IMR-90 (cell line): ENCODE measurements around the gene BRPF3. TPM values are rescaled to one million over a fixed set of nuclear protein-coding genes. Genes with fewer than 3 reads are reported as not detected.

Experiments
- ATAC-seq: fragments of 200-7000 bp; cut with Tn5 transposase; 2 replicates; pipeline ENCODE4 v1.9.1; 2020; ENCODE audit warnings: low read depth, mild to moderate bottlenecking, moderate library complexity
- BruUV-seq: library from RNA; stranded (reverse); fragments of 400-500 nt; replicated peaks from 2 replicates; lab custom pipeline; 2021; lab: Mats Ljungman, UMichigan
- CTCF ChIA-PET: fragments of 300-600 bp; formaldehyde crosslinking; extraction: SDS; loops from one replicate; lab custom pipeline; 2021; ENCODE audit warnings: antibody characterized with exemption; lab: Yijun Ruan, JAX
- POLR2A ChIA-PET: fragments of 300-600 bp; sonication (Branson Sonifier 250); formaldehyde crosslinking; loops from one replicate; lab custom pipeline; 2022; ENCODE audit warnings: antibody characterized with exemption; ENCODE audit not compliant: unreplicated experiment; lab: Charles Lee
- DNase-seq: peaks from one replicate; pipeline ENCODE4 v3.0.0; 2013
- H2AFZ ChIP-seq: replicated peaks from 2 replicates; pipeline ENCODE3; 2013; ENCODE audit warnings: low read length, mild to moderate bottlenecking; ENCODE audit not compliant: poor library complexity
- H2AK5ac ChIP-seq: 2 replicates; pipeline ENCODE4 v1.6.1; 2013; ENCODE audit warnings: low read depth, low read length, inconsistent platforms
- H2AK9ac ChIP-seq: replicated peaks from 2 replicates; pipeline ENCODE3; 2013; ENCODE audit warnings: mild to moderate bottlenecking, low read depth, low read length, moderate library complexity; ENCODE audit not compliant: poor library complexity
- H2BK120ac ChIP-seq: 2 replicates; pipeline ENCODE4 v1.6.1; 2013; ENCODE audit warnings: low read depth, low read length, inconsistent platforms
- H2BK15ac ChIP-seq: 3 replicates; pipeline ENCODE4 v1.6.1; 2013; ENCODE audit warnings: low read depth, low read length, inconsistent platforms
- H2BK20ac ChIP-seq: 2 replicates; pipeline ENCODE4 v1.6.1; 2013; ENCODE audit warnings: low read depth, mild to moderate bottlenecking, inconsistent platforms, low read length, moderate library complexity
- H2BK5ac ChIP-seq: 2 replicates; pipeline ENCODE4 v1.6.1; 2013; ENCODE audit warnings: mild to moderate bottlenecking, low read depth, low read length, inconsistent platforms; ENCODE audit not compliant: poor library complexity, severe bottlenecking
- H3K14ac ChIP-seq: replicated peaks from 2 replicates; pipeline ENCODE4 v1.6.1; 2013; ENCODE audit warnings: low read depth, low read length, inconsistent platforms
- H3K18ac ChIP-seq: 2 replicates; pipeline ENCODE4 v1.6.1; 2013; ENCODE audit warnings: low read depth, low read length, control low read depth
- H3K23ac ChIP-seq: 2 replicates; pipeline ENCODE4 v1.6.1; 2013; ENCODE audit warnings: low read depth, low read length, inconsistent platforms
- H3K27ac ChIP-seq: 2 replicates; pipeline ENCODE4 v1.5.1; 2013; ENCODE audit warnings: mild to moderate bottlenecking, control low read depth, low read length; ENCODE audit not compliant: insufficient read depth
- H3K27me3 ChIP-seq: 2 replicates; pipeline ENCODE4 v1.6.1; 2013; ENCODE audit warnings: low read length; ENCODE audit not compliant: control insufficient read depth, insufficient read depth
- H3K36me3 ChIP-seq: 2 replicates; pipeline ENCODE4 v1.6.1; 2013; ENCODE audit warnings: low read length, mixed read lengths; ENCODE audit not compliant: control insufficient read depth, insufficient read depth
- H3K4ac ChIP-seq: 2 replicates; pipeline ENCODE4 v1.6.1; 2013; ENCODE audit warnings: low read depth, low read length, inconsistent platforms
- H3K4me1 ChIP-seq: 2 replicates; pipeline ENCODE4 v1.6.1; 2013; ENCODE audit warnings: low read length, mixed read lengths; ENCODE audit not compliant: control insufficient read depth, insufficient read depth
- H3K4me2 ChIP-seq: 2 replicates; pipeline ENCODE4 v1.6.1; 2013; ENCODE audit warnings: low read depth, mild to moderate bottlenecking, control low read depth, low read length, moderate library complexity
- H3K4me3 ChIP-seq: 2 replicates; pipeline ENCODE4 v1.5.1; 2013; ENCODE audit warnings: low read depth, mild to moderate bottlenecking, control low read depth, low read length, moderate library complexity; ENCODE audit not compliant: insufficient read depth
- H3K56ac ChIP-seq: 2 replicates; pipeline ENCODE4 v1.6.1; 2013; ENCODE audit warnings: low read length, inconsistent platforms; ENCODE audit not compliant: insufficient read depth; ENCODE audit errors: extremely low read depth
- H3K79me1 ChIP-seq, 2 experiments: 2 replicates each; pipeline ENCODE4 v1.6.1; 2013; ENCODE audit warnings: low read length in 2 of 2, inconsistent platforms in 1 of 2, low read depth in 1 of 2
- H3K9ac ChIP-seq: 2 replicates; pipeline ENCODE4 v1.6.1; 2013; ENCODE audit warnings: low read depth, low read length, control low read depth
- H3K9me1 ChIP-seq: 2 replicates; pipeline ENCODE4 v1.6.1; 2013; ENCODE audit warnings: low read length, inconsistent platforms; ENCODE audit not compliant: insufficient read depth
- H3K9me3 ChIP-seq: 2 replicates; pipeline ENCODE4 v1.6.1; 2013; ENCODE audit warnings: low read length; ENCODE audit not compliant: control insufficient read depth, insufficient read depth
- H4K20me1 ChIP-seq: 2 replicates; pipeline ENCODE4 v1.6.1; 2013; ENCODE audit warnings: low read length, inconsistent platforms; ENCODE audit not compliant: insufficient read depth
- H4K5ac ChIP-seq: 2 replicates; pipeline ENCODE4 v1.6.1; 2013; ENCODE audit warnings: mild to moderate bottlenecking, low read depth, low read length, control low read depth
- H4K8ac ChIP-seq, 2 experiments: 2 replicates each; pipeline ENCODE4 v1.6.1; 2013; ENCODE audit warnings: low read depth in 2 of 2, low read length in 2 of 2, control low read depth in 1 of 2, inconsistent platforms in 1 of 2
- H4K91ac ChIP-seq: 2 replicates; pipeline ENCODE4 v1.6.1; 2013; ENCODE audit warnings: low read depth, low read length, inconsistent platforms; ENCODE audit not compliant: insufficient read depth
- CEBPB ChIP-seq: IDR thresholded peaks from 2 replicates; pipeline ENCODE4 v1.6.1; 2012; ENCODE audit warnings: low read depth, low read length, improper control_type of control experiment
- ELK1 ChIP-seq: fragments of 150-350 bp; IDR thresholded peaks from 2 replicates; pipeline ENCODE4 v1.6.1; 2016; ENCODE audit warnings: low read depth, mild to moderate bottlenecking, low read length, moderate library complexity, borderline replicate concordance
- MAFK ChIP-seq: IDR thresholded peaks from 2 replicates; pipeline ENCODE4 v1.6.1; 2012; ENCODE audit warnings: low read depth, low read length, improper control_type of control experiment
- MAZ ChIP-seq: IDR thresholded peaks from 2 replicates; pipeline ENCODE4 v1.6.1; 2012; ENCODE audit warnings: low read depth, mild to moderate bottlenecking, low read length, improper control_type of control experiment, moderate library complexity, borderline replicate concordance
- NFE2L2 ChIP-seq: fragments of 150-350 bp; IDR thresholded peaks from 2 replicates; pipeline ENCODE4 v1.6.1; 2016; ENCODE audit warnings: low read depth, mild to moderate bottlenecking, low read length
- RAD21 ChIP-seq: IDR thresholded peaks from 2 replicates; pipeline ENCODE4 v1.6.1; 2012; ENCODE audit warnings: low read length, improper control_type of control experiment
- SMC3 ChIP-seq: fragments of 150-350 bp; IDR thresholded peaks from 2 replicates; pipeline ENCODE4 v1.6.1; 2016; ENCODE audit warnings: low read depth, mild to moderate bottlenecking, antibody characterized with exemption, low read length, moderate library complexity
- WGBS, 2 experiments: methylation state at CpG; one replicate each; pipeline versions ENCODE4 v1.1.5 to v1.1.7; 2013; ENCODE audit warnings: missing lambda C conversion rate in 2 of 2; ENCODE audit not compliant: insufficient read length in 1 of 2; ENCODE audit errors: extremely low coverage in 2 of 2; 5-methylcytosine and 5-hydroxymethylcytosine counted together
- dilution Hi-C: fragments of 300-500 bp; cut with HindIII; formaldehyde crosslinking; loops from one replicate; pipeline ENCODE4 v1.14.3; 2018; ENCODE audit warnings: low sequenced_read_pairs; ENCODE audit not compliant: unreplicated experiment
- in situ Hi-C: fragments of 300-500 bp; cut with MboI; formaldehyde crosslinking; loops from 3 replicates; pipeline ENCODE4 v1.14.3; 2019; ENCODE audit warnings: low sequenced_read_pairs, inconsistent platforms, mixed read lengths
- intact Hi-C: fragments of 100-400 bp; cut with micrococcal nuclease; formaldehyde crosslinking; loops from 2 replicates; pipeline ENCODE4 v1.10.0; 2022
- polyA plus RNA-seq, 3 experiments: library from polyadenylated mRNA; depleted of rRNA; stranded (reverse); fragments of >200 nt; gene quantifications; 2 replicates each; pipeline ENCODE4 v1.2.3, GENCODE V29; 2012; ENCODE audit warnings: low replicate concordance in 1 of 3
- total RNA-seq: library from RNA; depleted of rRNA; stranded (reverse); fragments of >200 nt; gene quantifications from 2 replicates; pipeline ENCODE4 v1.2.3, GENCODE V29; 2012

Gene BRPF3
- total and polyA plus RNA-seq, 2 of the 4 experiments (the other 2 are of a cell fraction): 10.2 to 17.2 TPM

GRCh38 chr6:36235309-36235708, 38.8 kb downstream of the BRPF3 start:
- H3K9ac ChIP-seq: no peak overlapping the region
- no peak overlapping the region for H2BK20ac ChIP-seq
- no peak overlapping the region for H2AK9ac ChIP-seq
- TF ChIP-seq MAZ: no peak
- TF ChIP-seq ELK1: no peak
- no peak for TF ChIP-seq MAFK
- no peak for TF ChIP-seq RAD21
- no peak for TF ChIP-seq SMC3
- TF ChIP-seq NFE2L2: no peak
- TF ChIP-seq CEBPB: no peak
- H3K4ac ChIP-seq: no peak overlapping the region
- in situ Hi-C loops: no loop called here
- H3K14ac ChIP-seq: no peak overlapping the region
- ChIA-PET CTCF (no interaction called here), POLR2A (no interaction called here)
- no peaks in the 10 kb centered on the region for H3K4me1 ChIP-seq
- H3K27me3 ChIP-seq: no peaks in the 10 kb centered on the region
- H3K9me3 ChIP-seq: no peaks in the 10 kb centered on the region
- no peak overlapping the region for H2AFZ ChIP-seq
- H3K9me1 ChIP-seq: 0 out of 2 replicates have a peak, but pooled peaks cover 4% of the 10 kb centered on the region
- H2BK5ac ChIP-seq: no peak overlapping the region
- no TSS peak for BruUV-seq
- H3K4me2 ChIP-seq: no peak overlapping the region
- H2AK5ac ChIP-seq: no peak overlapping the region
- H3K79me1 ChIP-seq: no peaks in the 10 kb centered on the region
- no peak for ATAC-seq
- dilution Hi-C loops: no loop called here
- no peak overlapping the region for H2BK15ac ChIP-seq
- no peak overlapping the region for H3K23ac ChIP-seq
- H4K5ac ChIP-seq: no peak overlapping the region
- WGBS, 2 experiments: 20% methylated on average over 1 of the region's 3 CpGs; no CpG with 5 or more reads in 1 of the 2 experiments
- intact Hi-C loops: no loop called here
- no peak overlapping the region for H2BK120ac ChIP-seq
- H3K56ac ChIP-seq: no peak overlapping the region
- H4K8ac ChIP-seq: no peak overlapping the region
- no peaks in the 10 kb centered on the region for H4K20me1 ChIP-seq
- no peak overlapping the region for H3K4me3 ChIP-seq
- no peak for DNase-seq
- H3K18ac ChIP-seq: no peak overlapping the region
- no peak overlapping the region for H3K27ac ChIP-seq
- H3K36me3 ChIP-seq: peaks cover 23% of the 10 kb centered on the region
- no peak overlapping the region for H4K91ac ChIP-seq
